ENCODE measurements around the gene COL2A1. TPM values are rescaled to one million over a fixed set of nuclear protein-coding genes. Genes with fewer than 3 reads are reported as not detected.

The COL2A1 gene
- total RNA-seq, 2 experiments from 2014 or later: 0.05 TPM; not detected in 1

- CTCF ChIA-PET: no interaction called here
- intact Hi-C loops (cut with DNase I, micrococcal nuclease): loop anchor here (10.0 kb wide), 2 partner anchors 176 to 966 kb away; partner anchors contain the start of genes CCDC184 (in 1 of the 2), WNT1 (in 1 of the 2) and WNT10B (in 1 of the 2)
- H3K27me3 Mint-ChIP-seq: peaks cover 54% of the 10 kb centered on the region
- H3K36me3 Mint-ChIP-seq (ENCODE audit: low read depth): no peaks in the 10 kb centered on the region
- H3K27ac Mint-ChIP-seq: no peak overlapping the region
- H3K4me1 Mint-ChIP-seq: peaks cover 8% of the 10 kb centered on the region
- no peaks in the 10 kb centered on the region for H3K9me3 Mint-ChIP-seq (ENCODE audit: low read depth)
- ATAC-seq (no peak), DNase-seq (no peak)
- POLR2A ChIA-PET: no interaction called here
- no peak overlapping the region for H3K4me3 Mint-ChIP-seq
Measured at GRCh38 chr12:48008349-48008748, 4.1 kb upstream of the COL2A1 start.

GRCh38 chr12:48007206-48007605 is 2.9 kb upstream of the COL2A1 start:
- ATAC-seq: no peak
- H3K4me1 Mint-ChIP-seq: peaks cover 19% of the 10 kb centered on the region
- H3K9me3 Mint-ChIP-seq (ENCODE audit: low read depth): no peaks in the 10 kb centered on the region
- POLR2A ChIA-PET: no interaction called here
- CTCF ChIA-PET: no interaction called here
- H3K36me3 Mint-ChIP-seq (ENCODE audit: low read depth): no peaks in the 10 kb centered on the region
- H3K27ac Mint-ChIP-seq: no peak overlapping the region
- peaks cover 63% of the 10 kb centered on the region for H3K27me3 Mint-ChIP-seq
- intact Hi-C loops (cut with DNase I, micrococcal nuclease): loop anchor here (10.0 kb wide), 2 partner anchors 178 to 968 kb away; partner anchors contain the start of genes CCDC184 (in 1 of the 2), WNT1 (in 1 of the 2) and WNT10B (in 1 of the 2)
- DNase-seq: no peak
- H3K4me3 Mint-ChIP-seq: no peak overlapping the region

- Mint-ChIP-seq H3K36me3 (ENCODE audit: low read depth) (no peaks in the 10 kb centered on the region), H3K27ac (no peak overlapping the region), H3K4me1 (peaks cover 32% of the 10 kb centered on the region), H3K9me3 (ENCODE audit: low read depth) (no peaks in the 10 kb centered on the region), H3K27me3 (peaks cover 70% of the 10 kb centered on the region), H3K4me3 (no peak overlapping the region)
- CTCF ChIA-PET: interaction anchor here (0.9 to 1.2 kb wide), 2 partner anchors 49 to 183 kb away, joined by 3 read pairs; no protein-coding TSS in a partner anchor
- intact Hi-C loops (cut with DNase I, micrococcal nuclease): loop anchor here (10.0 kb wide), 2 partner anchors 179 to 969 kb away; partner anchors contain the start of genes CCDC184 (in 1 of the 2), WNT1 (in 1 of the 2) and WNT10B (in 1 of the 2)
- POLR2A ChIA-PET: no interaction called here
- DNase-seq (no peak), ATAC-seq (no peak)
Measured at GRCh38 chr12:48005750-48006021, 1.4 kb upstream of the COL2A1 start.

GRCh38 chr12:48005001-48005749 is 899 bp upstream of the COL2A1 start:
- no peak for ATAC-seq
- Mint-ChIP-seq H3K27ac (no peak overlapping the region), H3K9me3 (ENCODE audit: low read depth) (no peaks in the 10 kb centered on the region), H3K4me1 (peaks cover 32% of the 10 kb centered on the region), H3K36me3 (ENCODE audit: low read depth) (no peaks in the 10 kb centered on the region), H3K27me3 (peaks cover 74% of the 10 kb centered on the region), H3K4me3 (no peak overlapping the region)
- ChIA-PET POLR2A (no interaction called here), CTCF (interaction anchor here (0.6 to 1.2 kb wide), 4 partner anchors 48 to 1009 kb away, joined by 3 to 4 read pairs (median 3); no protein-coding TSS in a partner anchor)
- DNase-seq: no peak
- intact Hi-C loops (cut with DNase I, micrococcal nuclease): loop anchor here (10.0 kb wide), 2 partner anchors 180 to 970 kb away; partner anchors contain the start of genes CCDC184 (in 1 of the 2), WNT1 (in 1 of the 2) and WNT10B (in 1 of the 2)

GRCh38 chr12:48003226-48004052 is 837 bp downstream of the COL2A1 start:
- ATAC-seq (peak; percentile 27), DNase-seq (peak; percentile 42)
- H3K4me3 Mint-ChIP-seq: peak overlapping the region; percentile 53
- H3K4me1 Mint-ChIP-seq: peaks cover 32% of the 10 kb centered on the region
- H3K36me3 Mint-ChIP-seq (ENCODE audit: low read depth): no peaks in the 10 kb centered on the region
- peaks cover 78% of the 10 kb centered on the region for H3K27me3 Mint-ChIP-seq
- H3K9me3 Mint-ChIP-seq (ENCODE audit: low read depth): no peaks in the 10 kb centered on the region
- intact Hi-C loops (cut with DNase I, micrococcal nuclease): loop anchor here (5.0 to 10.0 kb wide), 3 partner anchors 179 to 971 kb away; partner anchors contain the start of genes CCDC184 (in 2 of the 2), WNT1 (in 1 of the 2) and WNT10B (in 1 of the 2)
- ChIA-PET CTCF (interaction anchor here (0.5 to 0.8 kb wide), 2 partner anchors 10 to 29 kb away, joined by 3 read pairs; no protein-coding TSS in a partner anchor), POLR2A (interaction anchor here (0.6 kb wide), 1 partner anchor 681 kb away, joined by 3 read pairs; no protein-coding TSS in a partner anchor)
- no peak overlapping the region for H3K27ac Mint-ChIP-seq

GRCh38 chr12:48002773-48003218 is 1.5 kb downstream of the COL2A1 start:
- ATAC-seq: no peak
- CTCF ChIA-PET: no interaction called here
- no peaks in the 10 kb centered on the region for H3K36me3 Mint-ChIP-seq (ENCODE audit: low read depth)
- peaks cover 78% of the 10 kb centered on the region for H3K27me3 Mint-ChIP-seq
- DNase-seq: no peak
- POLR2A ChIA-PET: no interaction called here
- intact Hi-C loops (cut with DNase I, micrococcal nuclease): loop anchor here (5.0 to 10.0 kb wide), 3 partner anchors 180 to 972 kb away; partner anchors contain the start of genes CCDC184 (in 2 of the 2), WNT1 (in 1 of the 2) and WNT10B (in 1 of the 2)
- peak overlapping the region; percentile 53 for H3K4me3 Mint-ChIP-seq
- peaks cover 32% of the 10 kb centered on the region for H3K4me1 Mint-ChIP-seq
- H3K27ac Mint-ChIP-seq: no peak overlapping the region
- no peaks in the 10 kb centered on the region for H3K9me3 Mint-ChIP-seq (ENCODE audit: low read depth)

GRCh38 chr12:48002414-48002730 is 1.9 kb downstream of the COL2A1 start:
- ATAC-seq (no peak), DNase-seq (no peak)
- Mint-ChIP-seq H3K27ac (no peak overlapping the region), H3K9me3 (ENCODE audit: low read depth) (no peaks in the 10 kb centered on the region), H3K36me3 (ENCODE audit: low read depth) (no peaks in the 10 kb centered on the region), H3K27me3 (peaks cover 78% of the 10 kb centered on the region), H3K4me3 (peak overlapping the region; percentile 65), H3K4me1 (peaks cover 32% of the 10 kb centered on the region)
- CTCF ChIA-PET: no interaction called here
- intact Hi-C loops (cut with DNase I, micrococcal nuclease): loop anchor here (5.0 to 10.0 kb wide), 3 partner anchors 180 to 972 kb away; partner anchors contain the start of genes CCDC184 (in 2 of the 2), WNT1 (in 1 of the 2) and WNT10B (in 1 of the 2)
- POLR2A ChIA-PET: no interaction called here

- H3K9me3 Mint-ChIP-seq (ENCODE audit: low read depth): no peaks in the 10 kb centered on the region
- no peaks in the 10 kb centered on the region for H3K36me3 Mint-ChIP-seq (ENCODE audit: low read depth)
- intact Hi-C loops (cut with DNase I, micrococcal nuclease): loop anchor here (2.0 to 10.0 kb wide), 4 partner anchors 39 to 973 kb away; partner anchors contain the start of genes CCDC184 (in 2 of the 2), TMEM106C (in 1 of the 2), WNT1 (in 1 of the 2) and WNT10B (in 1 of the 2)
- peaks cover 32% of the 10 kb centered on the region for H3K4me1 Mint-ChIP-seq
- H3K4me3 Mint-ChIP-seq: peak overlapping the region; percentile 65
- peaks cover 76% of the 10 kb centered on the region for H3K27me3 Mint-ChIP-seq
- CTCF ChIA-PET: interaction anchor here (0.8 kb wide), 1 partner anchor 96 kb away, joined by 3 read pairs; no protein-coding TSS in a partner anchor
- DNase-seq: peak; percentile 24
- H3K27ac Mint-ChIP-seq: no peak overlapping the region
- POLR2A ChIA-PET: no interaction called here
- ATAC-seq: peak; percentile 27
Measured at GRCh38 chr12:48001505-48002413, 2.5 kb downstream of the COL2A1 start.

GRCh38 chr12:48000878-48001504 is 3.3 kb downstream of the COL2A1 start:
- Mint-ChIP-seq H3K27ac (no peak overlapping the region), H3K4me1 (peaks cover 32% of the 10 kb centered on the region), H3K4me3 (peak overlapping the region; percentile 65), H3K9me3 (ENCODE audit: low read depth) (no peaks in the 10 kb centered on the region), H3K27me3 (peaks cover 73% of the 10 kb centered on the region), H3K36me3 (ENCODE audit: low read depth) (no peaks in the 10 kb centered on the region)
- peak; percentile 30 for DNase-seq
- CTCF ChIA-PET: interaction anchor here (0.8 kb wide), 1 partner anchor 95 kb away, joined by 3 read pairs; no protein-coding TSS in a partner anchor
- POLR2A ChIA-PET: no interaction called here
- peak; percentile 27 for ATAC-seq
- intact Hi-C loops (cut with DNase I, micrococcal nuclease): loop anchor here (2.0 to 10.0 kb wide), 4 partner anchors 38 to 974 kb away; partner anchors contain the start of genes CCDC184 (in 2 of the 2), TMEM106C (in 1 of the 2), WNT1 (in 1 of the 2) and WNT10B (in 1 of the 2)

- peaks cover 32% of the 10 kb centered on the region for H3K4me1 Mint-ChIP-seq
- no peak overlapping the region for H3K27ac Mint-ChIP-seq
- POLR2A ChIA-PET: no interaction called here
- H3K27me3 Mint-ChIP-seq: peaks cover 71% of the 10 kb centered on the region
- no peak overlapping the region for H3K4me3 Mint-ChIP-seq
- CTCF ChIA-PET: interaction anchor here (1.0 kb wide), 1 partner anchor 9 kb away, joined by 3 read pairs; no protein-coding TSS in a partner anchor
- DNase-seq (no peak), ATAC-seq (no peak)
- H3K36me3 Mint-ChIP-seq (ENCODE audit: low read depth): no peaks in the 10 kb centered on the region
- no peaks in the 10 kb centered on the region for H3K9me3 Mint-ChIP-seq (ENCODE audit: low read depth)
- intact Hi-C loops (cut with DNase I, micrococcal nuclease): loop anchor here (2.0 to 10.0 kb wide), 4 partner anchors 37 to 975 kb away; partner anchors contain the start of genes CCDC184 (in 2 of the 2), TMEM106C (in 1 of the 2), WNT1 (in 1 of the 2) and WNT10B (in 1 of the 2)
Measured at GRCh38 chr12:47999816-48000215, 4.5 kb downstream of the COL2A1 start.
